Activated CD4-positive, alpha-beta T cell treated with anti-CD3 and anti-CD28 coated beads, Interleukin-2, amount 50 U/mL, for 4 hours (primary cell): ENCODE results near the gene TCL1B.

Source experiments
- DNase-seq, 2 experiments: peaks; one replicate each; pipeline ENCODE4 v3.0.0-alpha.2; 2020

The TCL1B gene

DNA sequence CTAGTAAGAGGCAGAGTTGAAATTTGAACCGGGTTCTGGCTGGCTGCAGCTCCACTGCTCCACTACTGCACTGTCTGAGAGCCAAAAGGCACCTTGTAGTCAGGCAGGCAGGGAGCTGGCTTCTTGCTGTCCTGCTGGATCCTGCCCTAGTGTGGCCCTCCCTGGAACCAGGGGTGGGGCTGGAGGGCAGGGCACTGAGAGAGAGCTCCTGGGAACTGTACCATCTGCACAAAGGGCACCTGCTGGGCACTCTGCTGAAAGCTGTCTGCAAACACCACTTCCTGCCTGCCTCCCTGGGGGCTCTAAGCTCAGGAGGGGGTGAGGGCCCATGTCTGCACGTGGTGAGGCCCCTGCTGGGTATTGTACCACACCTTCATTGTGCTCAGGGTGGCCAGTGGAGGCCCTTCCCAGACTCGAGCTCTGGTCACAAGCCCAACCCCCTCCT is 19.0 kb upstream of the TCL1B start:
- DNase-seq, result no peak

DNA sequence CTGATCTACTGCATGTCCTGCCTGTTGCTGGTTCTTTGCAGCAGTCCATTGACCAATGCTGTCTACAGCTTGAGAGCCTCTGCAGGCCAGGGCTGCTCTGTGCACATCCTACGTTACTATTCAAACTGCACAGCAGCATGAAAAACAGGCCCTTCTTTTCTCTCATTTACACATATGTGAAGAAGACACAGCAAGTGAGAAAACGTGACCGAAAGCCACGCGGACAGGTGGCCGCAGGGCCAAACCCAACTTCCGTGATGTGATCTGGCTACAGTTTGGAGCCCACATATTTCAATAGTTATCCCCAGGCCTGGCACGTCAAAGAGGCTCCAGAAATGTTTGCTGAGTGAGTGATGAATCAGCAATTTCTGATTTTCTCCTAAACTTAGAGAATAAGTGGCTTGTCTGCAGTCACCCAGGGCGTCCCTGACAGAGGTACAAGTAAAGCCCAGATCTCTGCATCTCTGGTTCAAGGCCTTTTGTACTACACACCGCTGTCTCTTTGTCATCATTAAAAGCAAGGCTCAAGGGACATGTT is 17.9 kb upstream of the TCL1B start:
- DNase-seq, result no peak

DNA sequence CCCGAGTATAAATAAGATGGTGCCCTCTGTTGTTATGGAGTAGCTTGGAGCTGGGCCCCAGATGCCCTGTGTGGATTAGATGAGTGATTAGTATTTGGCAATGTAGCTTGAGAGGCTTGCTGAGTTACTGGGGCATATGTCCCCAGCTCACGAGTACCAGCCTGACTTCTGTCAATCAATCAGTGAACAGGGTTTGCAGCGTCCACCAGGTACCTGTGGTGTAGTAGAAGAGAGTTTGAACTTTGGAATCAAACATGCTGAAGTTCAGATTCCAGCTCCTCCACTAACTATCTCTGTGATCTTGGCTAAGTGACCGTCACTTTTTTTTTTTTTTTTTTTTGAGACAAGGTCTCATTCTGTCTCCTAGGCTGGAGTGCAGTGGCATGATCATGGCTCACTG is 11.6 kb upstream of the TCL1B start:
- DNase-seq, result no peak

DNA sequence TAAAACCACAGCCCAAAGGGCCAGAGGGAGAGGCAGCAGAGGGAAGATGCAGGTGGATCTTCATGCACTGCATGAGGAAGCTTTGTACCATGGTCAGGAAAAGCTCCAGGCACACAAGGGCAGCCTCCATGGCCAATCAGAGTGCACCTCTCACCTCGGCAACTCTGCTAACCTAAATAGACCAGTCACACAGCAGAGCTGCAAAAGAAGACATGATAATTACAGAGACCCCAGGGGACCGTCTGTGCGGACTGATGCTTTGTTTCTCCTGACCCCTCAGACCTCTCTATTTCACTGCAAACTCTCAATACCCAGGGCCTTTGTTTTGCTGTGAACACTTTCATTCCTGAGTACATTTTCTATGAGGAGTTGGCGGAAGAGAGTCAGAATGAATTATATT is 10.7 kb upstream of the TCL1B start:
- DNase-seq, result no peak

DNA sequence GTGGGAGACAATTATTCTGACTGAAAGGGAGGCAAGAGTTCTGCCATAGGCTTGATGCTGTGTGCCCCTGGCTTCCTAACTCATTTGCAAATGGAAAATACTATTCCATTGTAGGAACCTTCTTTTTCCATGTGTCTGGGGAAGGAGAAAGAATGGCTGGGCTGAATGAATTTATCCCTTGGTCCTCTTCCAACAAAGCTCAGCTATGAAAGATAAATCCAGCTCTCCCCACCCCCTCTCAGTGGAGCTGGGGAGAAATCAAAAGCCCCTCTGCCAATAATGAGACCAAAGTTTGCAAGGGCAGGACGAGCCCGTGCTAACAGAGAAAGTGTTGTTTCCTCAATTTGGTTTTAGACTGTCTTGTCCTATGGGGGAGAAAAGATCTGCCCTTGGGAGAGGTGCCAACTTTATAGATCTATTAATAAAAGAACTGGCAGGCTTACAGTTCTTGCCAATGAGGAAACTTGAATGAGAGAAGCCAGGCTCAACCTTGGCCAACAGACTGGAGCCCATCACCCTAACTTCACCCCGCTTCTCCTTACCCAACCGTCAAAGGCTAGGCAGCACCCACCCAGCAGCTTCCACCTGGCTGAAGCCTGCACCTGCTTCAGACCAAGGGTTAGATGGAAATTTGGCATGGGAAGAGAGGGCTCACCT is 8.9 kb upstream of the TCL1B start:
- DNase-seq, result no peak

DNA sequence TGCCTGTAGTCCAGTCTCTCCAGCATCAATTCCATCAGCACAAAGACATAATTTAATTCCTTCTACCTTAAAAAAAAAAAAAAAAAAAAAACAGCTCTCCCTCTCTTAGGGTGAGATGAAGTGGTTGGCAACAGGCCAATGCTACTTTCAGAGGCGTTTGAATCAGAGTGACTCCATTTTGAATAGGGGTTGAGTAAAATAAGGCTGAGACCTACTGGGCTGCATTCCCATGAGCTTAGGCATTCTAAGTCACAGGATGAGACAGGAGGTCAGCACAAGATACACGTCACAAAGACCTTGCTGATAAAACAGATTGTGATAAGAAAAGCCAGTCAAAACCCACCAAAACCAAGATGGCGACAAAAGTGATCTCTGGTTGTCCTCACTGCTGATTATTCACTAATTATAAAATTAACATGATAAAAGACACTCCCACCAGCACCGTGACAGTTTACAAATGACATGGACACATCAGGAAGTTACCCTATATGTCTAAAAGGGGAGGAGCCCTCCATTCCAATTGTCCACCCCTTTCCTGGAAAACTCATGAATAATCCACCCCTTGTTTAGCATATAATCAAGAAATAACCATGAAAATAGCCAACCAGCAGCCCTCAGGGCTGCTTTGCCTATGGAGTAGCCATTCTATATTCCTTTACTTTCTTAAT is 6.9 kb upstream of the TCL1B start:
- DNase-seq, result no peak

DNA sequence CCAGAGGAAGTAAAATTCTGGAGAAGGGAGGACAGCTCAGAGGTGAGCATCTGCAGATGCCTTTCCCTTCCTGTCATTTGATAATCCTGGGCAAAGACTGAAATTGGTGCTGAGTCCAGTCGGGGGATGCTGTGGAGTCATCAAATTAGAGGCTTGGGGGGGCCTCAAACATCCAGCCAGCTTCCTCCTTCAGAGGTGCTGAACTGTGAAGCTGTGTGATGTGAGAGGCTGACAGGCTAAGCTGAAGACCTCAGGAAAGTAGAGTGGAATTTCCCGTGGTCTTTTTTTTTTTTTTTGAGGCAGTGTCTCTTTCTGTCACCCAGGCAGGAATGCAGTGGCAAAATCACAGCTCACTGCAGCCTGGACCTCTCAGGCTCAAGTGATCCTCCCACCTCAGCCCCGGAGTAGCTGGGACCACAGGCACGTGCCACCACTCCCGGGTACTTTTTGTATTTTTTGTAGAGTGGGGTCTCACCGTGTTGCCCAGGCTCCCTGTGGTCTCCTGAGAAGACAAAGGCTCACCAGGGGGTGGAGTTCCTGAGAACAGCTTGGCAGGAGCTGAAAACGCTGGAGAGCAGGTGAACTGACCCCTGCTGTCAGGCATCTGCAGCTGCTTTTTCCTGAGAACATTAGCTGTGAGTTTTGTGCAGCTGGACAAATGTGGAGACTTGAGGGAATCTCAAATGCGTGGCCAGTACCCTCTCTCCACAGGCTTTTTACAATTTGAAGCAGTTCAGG is 6.1 kb upstream of the TCL1B start:
- no peak for DNase-seq

DNA sequence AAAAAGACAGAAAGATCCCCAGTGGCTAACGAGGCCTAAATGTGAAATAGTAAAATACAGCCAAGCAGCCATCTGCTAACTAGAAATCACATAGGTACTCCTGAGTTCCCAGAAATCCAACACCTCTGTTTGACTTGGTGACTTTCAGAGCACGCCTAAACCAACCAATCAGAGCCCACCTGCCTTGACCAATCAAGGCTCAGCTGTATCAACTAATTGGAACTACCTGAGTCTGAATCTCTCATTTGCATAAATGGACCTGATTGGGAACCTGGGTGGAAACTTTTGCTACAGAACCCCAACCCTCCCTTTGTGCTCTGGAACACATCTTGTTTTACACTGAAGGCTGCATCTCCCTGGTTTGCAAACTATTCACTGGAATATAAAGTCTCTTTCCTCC is 5.1 kb upstream of the TCL1B start:
- DNase-seq, result no peak

DNA sequence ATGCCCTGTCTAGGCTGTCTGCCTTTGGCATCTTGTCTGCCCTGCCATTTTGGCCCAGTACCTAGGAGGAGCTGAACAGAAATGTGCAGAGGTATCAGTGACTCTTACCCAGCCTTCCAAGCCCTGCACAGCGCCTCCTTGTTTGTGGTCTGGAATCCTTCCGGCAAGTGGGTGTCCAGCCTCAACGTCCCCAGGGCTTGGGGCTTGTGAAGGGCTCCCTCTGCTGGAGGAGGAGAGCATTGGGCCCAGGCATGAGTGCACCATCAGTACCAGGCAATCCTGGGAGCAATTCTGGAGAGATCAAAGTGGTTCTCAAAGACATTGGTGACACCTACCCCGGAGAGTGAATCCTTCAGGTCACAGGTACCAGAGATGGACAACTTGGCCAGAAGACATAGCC is 2.4 kb upstream of the TCL1B start:
- peak; percentile 8 to 12 for DNase-seq

DNA sequence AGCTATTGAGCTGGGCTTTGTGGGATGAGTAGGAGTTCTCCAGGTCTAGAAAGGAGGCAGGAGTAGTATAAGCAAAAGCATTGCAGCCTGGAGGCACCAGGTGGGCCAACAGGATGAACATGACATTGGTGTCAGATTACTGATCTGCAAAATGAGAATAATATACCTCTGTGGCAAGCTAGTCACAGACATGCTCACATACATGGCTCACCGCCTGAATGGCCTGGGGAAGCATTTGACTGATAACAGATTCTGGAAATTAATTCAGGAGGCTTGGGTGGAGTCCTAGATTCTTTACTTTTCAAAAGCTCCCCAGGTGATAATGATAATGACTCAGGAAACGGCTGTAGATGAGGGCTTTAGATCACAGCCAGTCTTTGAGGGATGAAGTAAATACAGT is 709 bp downstream of the TCL1B start:
- DNase-seq, result no peak

DNA sequence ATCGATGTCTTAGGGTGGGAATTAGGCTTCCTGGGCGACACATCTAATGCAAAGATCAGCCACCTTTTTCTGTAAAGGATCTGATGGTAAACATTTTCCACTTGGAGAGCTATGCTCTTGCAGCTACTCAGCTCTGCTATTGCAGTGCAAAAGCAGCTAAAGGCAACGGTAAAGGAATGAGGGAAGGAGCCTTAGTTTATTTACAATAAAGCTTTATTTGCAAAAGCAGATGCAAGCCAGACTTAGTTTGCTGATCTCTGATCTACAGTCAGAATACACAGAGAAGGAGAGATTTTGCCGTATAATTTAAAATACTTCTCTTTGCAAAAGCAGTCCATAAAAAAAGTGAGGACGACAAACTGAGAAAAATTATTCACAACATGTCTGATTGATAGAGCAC is 3.2 kb downstream of the TCL1B start:
- no peak for DNase-seq

DNA sequence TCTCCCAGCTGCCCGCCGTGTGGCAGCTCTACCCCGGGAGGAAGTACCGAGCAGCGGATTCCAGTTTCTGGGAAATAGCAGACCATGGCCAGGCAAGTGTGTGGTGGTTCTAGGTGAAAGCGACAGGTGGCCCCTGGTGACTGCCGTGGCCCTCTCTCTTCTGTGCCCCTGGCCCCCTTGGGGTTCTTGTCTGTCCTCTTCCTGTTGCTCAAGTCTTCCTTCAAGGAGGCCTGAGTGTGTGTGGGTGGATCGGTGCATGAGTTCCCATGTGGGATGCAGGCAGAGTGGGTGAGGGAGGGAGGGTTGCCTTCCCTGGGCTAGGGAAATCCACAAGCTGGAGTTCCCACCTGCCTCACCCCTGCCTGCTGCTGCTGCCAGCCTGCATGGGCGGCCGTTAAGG is 4.6 kb downstream of the TCL1B start:
- no peak for DNase-seq

DNA sequence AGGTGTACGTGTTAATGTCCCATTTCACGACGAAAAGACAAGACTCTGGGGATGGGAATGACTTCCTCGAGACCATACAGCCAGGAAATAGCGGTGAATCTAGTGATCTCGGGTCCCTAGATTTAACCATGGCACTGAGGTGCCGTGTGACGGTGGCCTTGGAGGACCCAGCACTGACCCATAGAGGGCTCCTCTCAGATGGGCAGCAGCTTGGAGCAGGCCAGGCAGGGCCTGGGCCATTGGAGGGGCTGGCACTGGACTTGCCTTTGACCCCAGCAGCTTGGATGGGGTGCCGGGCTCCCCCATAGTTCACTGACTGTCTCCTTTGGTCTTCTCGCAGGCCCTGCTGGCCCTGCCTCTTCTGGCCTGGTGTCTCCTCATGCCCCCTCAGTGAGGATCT is 5.4 kb downstream of the TCL1B start:
- no peak for DNase-seq

DNA sequence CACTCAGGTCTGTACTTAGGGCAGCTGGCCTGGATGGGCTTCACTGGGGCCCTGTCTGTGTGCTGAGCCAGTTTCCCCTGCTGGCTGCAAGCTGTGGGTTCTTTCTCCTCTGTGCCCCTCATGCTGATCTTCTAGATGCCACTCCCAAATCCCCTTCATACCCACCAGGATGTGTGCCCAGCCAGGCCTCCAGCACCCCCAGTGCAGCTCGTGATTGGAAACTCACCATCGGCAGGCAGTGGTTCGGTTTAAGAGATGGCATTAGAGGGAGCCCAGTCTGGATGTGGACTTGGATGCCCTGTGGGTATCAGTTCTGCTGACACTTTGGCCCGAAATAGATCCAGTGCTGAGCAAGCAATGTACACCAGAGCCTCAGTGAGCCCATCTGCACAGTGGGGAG is 5.9 kb downstream of the TCL1B start:
- DNase-seq, result no peak

DNA sequence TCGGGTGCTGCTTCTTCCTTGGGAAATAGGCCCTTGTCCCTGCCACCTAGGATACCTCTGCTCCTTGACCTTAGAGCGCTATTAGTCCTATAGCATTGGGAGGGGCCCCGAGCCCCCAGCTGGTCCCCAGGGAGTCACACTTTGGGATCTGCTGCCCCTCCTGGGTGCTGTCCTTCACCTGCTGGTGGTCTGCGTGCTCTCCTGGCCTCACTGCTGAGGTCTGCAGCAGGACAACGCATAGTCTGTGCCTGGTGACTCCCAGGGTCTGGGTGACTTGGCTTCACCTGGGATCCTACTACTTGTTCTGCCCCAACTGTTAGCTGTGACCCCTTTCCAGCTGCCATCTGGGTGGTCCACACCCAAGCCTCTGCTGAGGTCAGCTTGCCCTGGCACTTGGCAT is 8.8 kb downstream of the TCL1B start:
- no peak for DNase-seq

DNA sequence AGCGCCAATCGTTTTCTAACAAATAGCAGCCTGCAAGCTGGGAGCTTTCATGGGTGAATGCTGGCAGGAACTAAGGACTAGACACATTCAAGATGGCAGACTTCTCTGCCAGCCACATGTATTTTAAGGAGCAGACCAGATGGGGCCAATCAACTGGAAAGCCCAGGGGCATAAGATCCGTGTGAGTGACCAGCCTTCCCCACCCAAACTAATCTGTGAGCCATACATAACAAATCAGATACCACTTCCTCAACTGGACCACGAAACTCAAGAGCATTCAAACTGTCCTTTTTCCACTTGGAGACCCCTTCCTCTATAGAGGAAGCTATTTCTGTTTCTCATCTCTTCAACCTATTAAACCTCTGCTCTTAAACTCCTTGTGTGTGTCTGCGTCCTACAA is 9.7 kb downstream of the TCL1B start:
- DNase-seq, result no peak

DNA sequence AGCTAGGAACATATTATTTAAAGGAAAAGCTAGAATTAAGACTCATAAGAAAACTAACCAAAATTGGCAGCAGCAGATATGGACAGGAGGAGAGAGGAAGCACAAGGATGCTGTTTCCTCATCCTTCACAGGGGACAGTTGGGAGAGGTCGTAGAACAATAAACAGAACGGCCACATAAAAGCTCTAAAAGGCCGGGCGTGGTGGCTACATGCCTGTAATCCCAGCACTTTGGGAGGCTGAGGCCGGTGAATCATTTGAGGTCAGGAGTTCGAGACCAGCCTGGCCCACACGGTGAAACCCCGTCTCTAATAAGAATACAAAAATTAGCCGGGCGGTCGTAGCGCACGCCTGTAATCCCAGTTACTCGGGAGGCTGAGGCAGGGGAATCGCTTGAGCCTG is 10.5 kb downstream of the TCL1B start:
- DNase-seq, result no peak

DNA sequence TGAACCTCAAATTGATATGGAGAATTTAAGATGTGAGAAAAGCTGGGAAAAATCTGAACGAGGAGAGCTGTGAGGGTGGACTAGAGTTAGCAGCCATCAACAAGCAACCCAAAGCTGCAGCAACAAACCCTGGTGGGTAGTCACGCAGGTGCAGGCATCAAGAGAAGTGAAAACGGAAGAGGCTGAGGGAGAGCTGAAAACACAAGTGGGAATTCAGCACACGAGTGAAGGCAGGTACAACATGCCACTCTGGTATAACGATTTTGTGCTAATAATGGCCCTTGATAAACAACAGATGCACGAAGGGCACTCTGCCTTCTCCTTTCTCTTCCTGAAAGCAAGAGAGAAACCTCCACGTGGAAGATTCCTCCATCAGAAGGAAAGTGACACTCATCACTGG is 11.5 kb downstream of the TCL1B start:
- DNase-seq, result no peak

DNA sequence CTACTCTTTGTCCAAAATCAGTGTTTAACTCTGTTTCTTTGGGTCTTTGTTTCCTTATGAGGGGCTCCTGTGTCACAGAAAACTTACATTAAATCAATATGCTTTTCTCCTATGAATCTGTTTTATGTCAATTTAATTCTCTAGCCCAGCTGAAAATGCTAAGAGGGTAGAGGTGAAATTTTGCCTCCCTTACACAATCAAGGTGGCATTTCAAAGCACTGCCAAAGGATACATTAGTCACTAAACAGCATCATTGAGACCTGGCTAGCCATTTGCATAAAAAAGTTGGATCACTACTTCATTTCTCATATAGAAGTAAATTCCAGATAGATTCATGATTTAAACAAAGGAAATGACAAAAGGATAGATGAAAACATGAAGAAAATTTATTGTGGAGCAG is 12.1 kb downstream of the TCL1B start:
- no peak for DNase-seq

DNA sequence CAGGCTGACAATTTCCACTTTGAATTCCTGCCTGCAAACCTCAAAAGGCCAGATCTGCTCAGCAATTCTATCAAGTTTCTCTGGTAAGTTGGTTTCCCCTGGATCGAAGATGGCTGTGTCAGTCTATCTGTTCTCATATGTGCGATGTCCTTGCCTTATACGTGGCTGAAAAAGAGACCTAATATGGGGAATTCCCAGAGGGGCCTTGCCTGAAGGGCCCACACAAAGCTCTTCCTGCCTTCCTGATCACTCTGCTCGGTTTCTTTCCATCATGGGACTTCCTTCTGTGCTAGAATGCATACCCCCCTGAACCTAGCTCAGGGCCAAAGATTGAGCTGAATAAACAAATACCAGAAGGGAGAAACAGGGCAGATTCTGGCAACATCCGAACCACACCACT is 13.2 kb downstream of the TCL1B start:
- DNase-seq, result no peak

DNA sequence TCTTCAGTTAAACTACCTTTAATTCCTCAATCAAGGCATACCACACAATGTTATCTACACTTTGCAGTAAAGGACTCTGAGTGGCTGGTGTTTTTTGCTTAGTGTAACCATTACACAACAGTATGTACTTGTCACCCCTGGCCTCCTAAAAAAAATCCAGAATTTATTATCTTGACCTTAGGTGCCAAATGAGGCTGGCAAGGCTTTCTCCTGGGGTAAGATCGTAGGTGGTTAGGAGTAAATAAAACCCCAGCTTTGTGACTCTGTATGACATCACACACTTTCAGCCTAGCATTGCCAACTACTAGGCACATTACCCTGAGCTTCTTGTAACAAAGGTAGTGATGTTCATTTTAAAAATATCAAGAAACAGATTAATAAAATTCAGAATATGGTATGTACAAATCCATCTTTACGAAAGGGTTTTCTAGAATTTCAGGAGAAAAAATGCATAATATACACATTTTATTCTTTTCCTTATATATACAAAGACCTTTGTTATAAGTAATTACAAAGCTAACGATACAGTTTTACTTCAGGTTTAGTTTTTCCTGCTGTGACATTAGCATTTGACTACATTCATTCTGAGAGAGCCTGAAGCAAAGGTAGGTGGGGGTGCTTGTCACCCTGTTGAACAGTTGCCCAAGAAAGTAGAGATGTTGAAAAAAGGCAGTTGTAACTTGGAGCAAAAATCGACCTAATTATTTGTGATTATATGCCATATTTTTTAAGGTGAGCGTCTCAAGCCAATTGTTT is 14.2 kb downstream of the TCL1B start:
- no peak for DNase-seq

DNA sequence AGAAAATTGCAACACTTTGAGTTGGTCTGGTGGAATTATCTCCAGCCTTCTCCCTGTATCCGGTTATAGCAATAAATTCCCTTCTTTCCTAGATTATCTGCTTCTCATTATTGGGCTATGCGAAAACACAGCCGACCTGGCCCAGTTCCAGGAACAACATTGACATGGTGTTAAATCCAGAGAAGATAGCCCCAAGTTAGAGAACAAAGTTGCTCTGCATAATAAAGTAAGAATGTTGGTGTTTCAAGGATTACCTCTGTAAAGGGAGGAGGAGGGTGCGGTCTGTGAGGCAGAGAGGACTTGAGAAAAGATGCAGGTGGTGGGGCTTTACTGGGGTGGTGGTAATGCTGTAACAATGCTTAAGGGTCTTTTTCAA is 15.6 kb downstream of the TCL1B start:
- DNase-seq, result no peak

DNA sequence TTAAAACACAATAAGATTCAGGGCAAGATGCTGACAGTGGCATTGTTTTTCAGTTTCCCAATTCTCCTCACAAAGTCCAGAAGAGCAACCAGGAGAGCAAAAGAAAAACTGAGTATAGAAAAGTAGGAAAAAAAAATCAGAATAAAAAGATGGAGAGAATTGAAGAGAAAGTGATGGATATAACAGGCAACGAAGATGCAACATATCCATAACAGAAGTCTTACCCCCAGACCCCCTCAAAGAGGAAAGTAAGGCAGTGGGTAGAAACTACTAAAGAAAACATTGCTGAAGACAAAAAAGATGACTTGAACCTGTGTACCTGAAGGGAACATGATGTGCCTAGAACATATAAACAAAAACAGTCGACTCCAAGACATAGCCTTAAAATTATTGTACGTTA is 17.1 kb downstream of the TCL1B start:
- no peak for DNase-seq
